ENCODE results near the gene ID2. TPM values are rescaled to one million over a fixed set of nuclear protein-coding genes. Genes with fewer than 3 reads are reported as not detected.

Gene ID2
- total and polyA plus RNA-seq, 2 of the 13 experiments (the other 11 are each of a cell fraction or from before 2014, with no cell fraction given) = 214 to 719 TPM

GRCh38 chr2:8671176-8671575 lies 10.7 kb upstream of the ID2 start:
- DNase-seq (ENCODE audit: low spot score) = no peak
- Histone ChIP-seq H3K9me3 (ENCODE audit: low read length) (peaks cover 20% of the 10 kb centered on the region), H4K20me1 (ENCODE audit: insufficient read depth, low read length) (no peaks in the 10 kb centered on the region), H3K27me3 (ENCODE audit: control insufficient read depth in 1 of 2, insufficient read depth in 2 of 2, low read length in 2 of 2) (no peaks in the 10 kb centered on the region), H3K4me1 (ENCODE audit: insufficient read depth, low read length) (peaks cover 28% of the 10 kb centered on the region), H3K79me2 (ENCODE audit: insufficient read depth, low read length) (no peaks in the 10 kb centered on the region), H3K36me3 (replicated peaks in 1 of 2; ENCODE audit: control insufficient read depth in 1 of 2, insufficient read depth in 2 of 2, low read length in 2 of 2) (no peaks in the 10 kb centered on the region), H3K4me3 (replicated peaks in 1 of 3; ENCODE audit: insufficient read depth in 1 of 3, low read depth in 2 of 3, low read length in 3 of 3) (no peak overlapping the region), H3K4me2 (ENCODE audit: low read depth, low read length) (no peak overlapping the region), H2AFZ (ENCODE audit: low read length) (no peak overlapping the region), H3K9ac (ENCODE audit: insufficient read depth, low read depth, low read length) (no peak overlapping the region), H3K27ac (ENCODE audit: extremely low read length, insufficient read depth, low read length) (no peak overlapping the region)
- TF ChIP-seq IRF9 (CRISPR knock-in tag; IDR thresholded peaks at IDR 0.05; ENCODE audit: borderline replicate concordance) (no peak), ZNF446 (CRISPR knock-in tag; IDR thresholded peaks at IDR 0.05) (no peak), NPAS2 (CRISPR knock-in tag; IDR thresholded peaks at IDR 0.05; ENCODE audit: borderline replicate concordance) (no peak), ZNF484 (CRISPR knock-in tag; IDR thresholded peaks at IDR 0.05; ENCODE audit: borderline replicate concordance, low read depth) (no peak), NAIF1 (CRISPR knock-in tag; IDR thresholded peaks at IDR 0.05; ENCODE audit: borderline replicate concordance) (no peak)
- BruUV-seq (replicated peaks) = no TSS peak
- in situ Hi-C loops (cut with HindIII; ENCODE audit: extremely low pct_ligation_motif_present, low pct_unique_long_range_greater_than_20kb) = no loop called here
- 71% methylated on average over 6 of the region's 8 CpGs for WGBS (ENCODE audit: low lambda C conversion rate)
- intact Hi-C loops (cut with micrococcal nuclease; ENCODE audit: unreplicated experiment) = no loop called here
- ChIA-PET CTCF (ENCODE audit: low intra/inter-chr PET ratio, low total read pairs) (no interaction called here), POLR2A (interaction anchor here (1.2 to 1.6 kb wide), 2 partner anchors 10 to 97 kb away, joined by 3 to 5 read pairs; partner anchors contain the start of gene ID2)
- no peak for ATAC-seq
- no peak for FAIRE-seq

- H3K36me3 ChIP-seq (replicated peaks in 1 of 2; ENCODE audit: control insufficient read depth in 1 of 2, insufficient read depth in 2 of 2, low read length in 2 of 2) = no peaks in the 10 kb centered on the region
- no peaks in the 10 kb centered on the region for H3K27me3 ChIP-seq (ENCODE audit: control insufficient read depth in 1 of 2, insufficient read depth in 2 of 2, low read length in 2 of 2)
- H3K79me2 ChIP-seq (ENCODE audit: insufficient read depth, low read length) = no peaks in the 10 kb centered on the region
- WGBS (ENCODE audit: low lambda C conversion rate) = 69% methylated on average over 3 of the region's 3 CpGs
- intact Hi-C loops (cut with micrococcal nuclease; ENCODE audit: unreplicated experiment) (no loop called here), in situ Hi-C loops (cut with HindIII; ENCODE audit: extremely low pct_ligation_motif_present, low pct_unique_long_range_greater_than_20kb) (no loop called here)
- ChIA-PET CTCF (ENCODE audit: low intra/inter-chr PET ratio, low total read pairs) (no interaction called here), POLR2A (interaction anchor here (1.2 to 1.6 kb wide), 2 partner anchors 10 to 97 kb away, joined by 3 to 5 read pairs; partner anchors contain the start of gene ID2)
- ATAC-seq (no peak), FAIRE-seq (no peak), DNase-seq (ENCODE audit: low spot score) (no peak)
- peaks cover 20% of the 10 kb centered on the region for H3K9me3 ChIP-seq (ENCODE audit: low read length)
- H4K20me1 ChIP-seq (ENCODE audit: insufficient read depth, low read length) = no peaks in the 10 kb centered on the region
- H3K4me2 ChIP-seq (ENCODE audit: low read depth, low read length) = no peak overlapping the region
- H2AFZ ChIP-seq (ENCODE audit: low read length) = no peak overlapping the region
- H3K4me1 ChIP-seq (ENCODE audit: insufficient read depth, low read length) = peaks cover 33% of the 10 kb centered on the region
- no peak overlapping the region for H3K9ac ChIP-seq (ENCODE audit: insufficient read depth, low read depth, low read length)
- no TSS peak for BruUV-seq (replicated peaks)
- no peak overlapping the region for H3K27ac ChIP-seq (ENCODE audit: extremely low read length, insufficient read depth, low read length)
- H3K4me3 ChIP-seq (replicated peaks in 1 of 3; ENCODE audit: insufficient read depth in 1 of 3, low read depth in 2 of 3, low read length in 3 of 3) = no peak overlapping the region
- TF ChIP-seq ZNF543 (CRISPR knock-in tag; IDR thresholded peaks at IDR 0.05) (no peak), ZBTB21 (CRISPR knock-in tag; IDR thresholded peaks at IDR 0.05) (no peak), ZNF564 (CRISPR knock-in tag; IDR thresholded peaks at IDR 0.05) (no peak), ZNF891 (CRISPR knock-in tag; IDR thresholded peaks at IDR 0.05) (no peak), ZNF121 (CRISPR knock-in tag; IDR thresholded peaks at IDR 0.05) (no peak), ZNF275 (CRISPR knock-in tag; IDR thresholded peaks at IDR 0.05; ENCODE audit: borderline replicate concordance) (no peak), MEIS2 (CRISPR knock-in tag; IDR thresholded peaks at IDR 0.05) (no peak), ZFP90 (CRISPR knock-in tag; IDR thresholded peaks at IDR 0.05; ENCODE audit: borderline replicate concordance) (no peak), ZBTB43 (CRISPR knock-in tag; conservative IDR thresholded peaks at IDR 0.05) (no peak), MBD4 (IDR thresholded peaks at IDR 0.05; ENCODE audit: borderline replicate concordance, low read length) (no peak)
- TF ChIP-seq, protein P1, sequence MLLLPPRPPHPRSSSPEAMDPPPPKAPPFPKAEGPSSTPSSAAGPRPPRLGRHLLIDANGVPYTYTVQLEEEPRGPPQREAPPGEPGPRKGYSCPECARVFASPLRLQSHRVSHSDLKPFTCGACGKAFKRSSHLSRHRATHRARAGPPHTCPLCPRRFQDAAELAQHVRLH (CRISPR knock-in tag; IDR thresholded peaks at IDR 0.05; ENCODE audit: borderline replicate concordance, low read depth) = no peak
These were observed 10.1 kb upstream of the ID2 start for GRCh38 chr2:8671802-8672201.

Data from HepG2 (cell line).